MM.1S (cell line): ENCODE measurements around the gene AMPH.
A peak's percentile ranks its signal among the peaks of the same experiment; 100 is the strongest.

Source experiments
- DNase-seq: peaks from one replicate; pipeline ENCODE4 v3.0.0-alpha.2; 2015
- H2AFZ ChIP-seq: fragments of 300-600 bp; sonication (generic); 2 replicates; pipeline ENCODE4 v1.6.0; 2016; ENCODE audit warnings: antibody characterized with exemption, low read length
- H3F3A ChIP-seq: fragments of 300-600 bp; sonication (generic); 2 replicates; pipeline ENCODE4 v1.6.1; 2016; ENCODE audit warnings: mild to moderate bottlenecking, antibody characterized with exemption, low read length, moderate library complexity, mixed read lengths; ENCODE audit not compliant: insufficient read depth
- H3K27ac ChIP-seq: fragments of 300-600 bp; sonication (generic); 2 replicates; pipeline ENCODE4 v1.5.1; 2016; ENCODE audit warnings: mild to moderate bottlenecking, low read length
- H3K27me3 ChIP-seq: fragments of 300-600 bp; sonication (generic); replicated peaks from 2 replicates; pipeline ENCODE4 v1.6.0; 2016; ENCODE audit warnings: low read length; ENCODE audit not compliant: insufficient read depth
- H3K36me3 ChIP-seq: fragments of 300-600 bp; sonication (generic); replicated peaks from 2 replicates; pipeline ENCODE4 v1.6.1; 2016; ENCODE audit warnings: mild to moderate bottlenecking, low read length, mixed read lengths; ENCODE audit not compliant: insufficient read depth
- H3K4me1 ChIP-seq: fragments of 300-600 bp; sonication (generic); 2 replicates; pipeline ENCODE4 v1.6.1; 2016; ENCODE audit warnings: low read length, mixed read lengths
- H3K4me2 ChIP-seq: fragments of 300-600 bp; sonication (generic); 2 replicates; pipeline ENCODE4 v1.6.0; 2016; ENCODE audit warnings: low read depth, low read length
- H3K4me3 ChIP-seq: fragments of 300-600 bp; sonication (generic); 2 replicates; pipeline ENCODE4 v1.5.1; 2016; ENCODE audit warnings: low read length, mixed read lengths
- H3K79me2 ChIP-seq: fragments of 300-600 bp; sonication (generic); 2 replicates; pipeline ENCODE4 v1.6.1; 2016; ENCODE audit warnings: mixed run types, low read length, mixed read lengths
- H3K9ac ChIP-seq: fragments of 300-600 bp; sonication (generic); 2 replicates; pipeline ENCODE4 v1.6.1; 2016; ENCODE audit warnings: low read length, mixed read lengths
- H3K9me2 ChIP-seq: fragments of 300-600 bp; sonication (generic); replicated peaks from 2 replicates; pipeline ENCODE4 v1.6.1; 2016; ENCODE audit warnings: mild to moderate bottlenecking, low read length, mixed read lengths; ENCODE audit not compliant: insufficient read depth
- H3K9me3 ChIP-seq: fragments of 300-600 bp; sonication (generic); replicated peaks from 2 replicates; pipeline ENCODE4 v1.6.1; 2016; ENCODE audit warnings: mild to moderate bottlenecking, low read length, mixed read lengths; ENCODE audit not compliant: insufficient read depth
- H4K20me1 ChIP-seq: fragments of 300-600 bp; sonication (generic); 2 replicates; pipeline ENCODE4 v1.6.1; 2016; ENCODE audit warnings: mild to moderate bottlenecking, low read length, moderate library complexity, mixed read lengths; ENCODE audit not compliant: insufficient read depth
- CTCF ChIP-seq: fragments of 300-600 bp; sonication (generic); IDR thresholded peaks from 2 replicates; pipeline ENCODE4 v1.5.1; 2016; ENCODE audit warnings: antibody characterized with exemption, low read length, mixed read lengths
- EZH2 ChIP-seq: fragments of 300-600 bp; sonication (generic); optimal IDR thresholded peaks from 2 replicates; pipeline ENCODE3; 2017; ENCODE audit warnings: low read depth, mild to moderate bottlenecking, antibody characterized with exemption, low read length, mixed read lengths
- EZH2phosphoT487 ChIP-seq: fragments of 300-600 bp; sonication (generic); IDR thresholded peaks from 2 replicates; pipeline ENCODE4 v1.6.1; 2018; ENCODE audit warnings: antibody characterized with exemption, low read length

AMPH gene

GRCh38 chr7:38630720-38631673 lies at the start of gene AMPH:
AMPH (minus strand) TSS chr7:38631373; CDS start chr7:38631351, 22 bp downstream.
- no peaks in the 10 kb centered on the region for H3F3A ChIP-seq
- no peak within 1 kb of the TSS for H3K9ac ChIP-seq
- H2AFZ ChIP-seq, result peak within 1 kb of the TSS; percentile 44
- H4K20me1 ChIP-seq, result no peaks in the 10 kb centered on the region
- no peaks in the 10 kb centered on the region for H3K27me3 ChIP-seq
- H3K4me3 ChIP-seq, result peak within 1 kb of the TSS; percentile 43
- H3K9me3 ChIP-seq, result no peaks in the 10 kb centered on the region
- H3K79me2 ChIP-seq, result no peaks in the 10 kb centered on the region
- TF ChIP-seq EZH2phosphoT487 (no peak), CTCF (no peak), EZH2 (no peak)
- H3K9me2 ChIP-seq, result no peaks in the 10 kb centered on the region
- no peaks in the 10 kb centered on the region for H3K36me3 ChIP-seq
- peak; percentile 15 for DNase-seq
- no peak within 1 kb of the TSS for H3K27ac ChIP-seq
- H3K4me2 ChIP-seq, result peak within 1 kb of the TSS; percentile 81
- no peaks in the 10 kb centered on the region for H3K4me1 ChIP-seq

- DNase-seq, result no peak
Observed at GRCh38 chr7:38679419-38679818, 48.2 kb upstream of the AMPH start.

GRCh38 chr7:38678698-38679054 lies 47.5 kb upstream of the AMPH start:
- DNase-seq, result no peak
- Histone ChIP-seq H3K36me3 (no peaks in the 10 kb centered on the region), H4K20me1 (no peaks in the 10 kb centered on the region), H3K4me3 (no peak overlapping the region), H3K9me3 (no peaks in the 10 kb centered on the region), H3K9ac (no peak overlapping the region), H2AFZ (no peak overlapping the region), H3K27me3 (no peaks in the 10 kb centered on the region), H3K4me2 (no peak overlapping the region), H3K4me1 (no peaks in the 10 kb centered on the region), H3K9me2 (no peaks in the 10 kb centered on the region), H3K27ac (no peak overlapping the region), H3K79me2 (no peaks in the 10 kb centered on the region), H3F3A (no peaks in the 10 kb centered on the region)
- TF ChIP-seq EZH2phosphoT487 (no peak), CTCF (no peak)

More at GRCh38 chr7:38679419-38679818, 48.2 kb upstream of the AMPH start:
- Histone ChIP-seq H2AFZ (no peak overlapping the region), H3F3A (no peaks in the 10 kb centered on the region), H3K27me3 (no peaks in the 10 kb centered on the region), H3K9me2 (no peaks in the 10 kb centered on the region), H3K9ac (no peak overlapping the region), H3K4me2 (no peak overlapping the region), H4K20me1 (no peaks in the 10 kb centered on the region), H3K36me3 (no peaks in the 10 kb centered on the region), H3K79me2 (no peaks in the 10 kb centered on the region), H3K4me3 (no peak overlapping the region), H3K4me1 (no peaks in the 10 kb centered on the region), H3K9me3 (no peaks in the 10 kb centered on the region), H3K27ac (no peak overlapping the region)
- no peak for TF ChIP-seq EZH2
- no peak for TF ChIP-seq CTCF
- TF ChIP-seq EZH2phosphoT487, result no peak
